ENCODE results near the gene ALPL.
A peak's percentile ranks its signal among the peaks of the same experiment; 100 is the strongest.

Gene ALPL

GRCh38 chr1:21607549-21608529, 98.6 kb downstream of the ALPL start:
- no peak overlapping the region for H3K4me3 ChIP-seq (replicated peaks; ENCODE audit: low read depth, low read length)
- peak; percentile 59 for DNase-seq (ENCODE audit: extremely low read depth, low read depth)
- TF ChIP-seq CTCF (IDR thresholded peaks at IDR 0.05; ENCODE audit: low read depth, low read length, missing control alignments) = no peak

- DNase-seq (ENCODE audit: extremely low read depth, low read depth) = no peak
- TF ChIP-seq CTCF (IDR thresholded peaks at IDR 0.05; ENCODE audit: low read depth, low read length, missing control alignments) = no peak
- H3K4me3 ChIP-seq (replicated peaks; ENCODE audit: low read depth, low read length) = no peak overlapping the region
Observed at GRCh38 chr1:21608798-21609197, 99.6 kb downstream of the ALPL start.

GRCh38 chr1:21610027-21610426, 100.8 kb downstream of the ALPL start:
- DNase-seq (ENCODE audit: extremely low read depth, low read depth) = no peak
- H3K4me3 ChIP-seq (replicated peaks; ENCODE audit: low read depth, low read length) = no peak overlapping the region
- no peak for TF ChIP-seq CTCF (IDR thresholded peaks at IDR 0.05; ENCODE audit: low read depth, low read length, missing control alignments)

- no peak for TF ChIP-seq CTCF (IDR thresholded peaks at IDR 0.05; ENCODE audit: low read depth, low read length, missing control alignments)
- DNase-seq (ENCODE audit: extremely low read depth, low read depth) = no peak
- H3K4me3 ChIP-seq (replicated peaks; ENCODE audit: low read depth, low read length) = no peak overlapping the region
Observed at GRCh38 chr1:21610989-21611785, 102.0 kb downstream of the ALPL start.

- no peak overlapping the region for H3K4me3 ChIP-seq (replicated peaks; ENCODE audit: low read depth, low read length)
- no peak for DNase-seq (ENCODE audit: extremely low read depth, low read depth)
- TF ChIP-seq CTCF (IDR thresholded peaks at IDR 0.05; ENCODE audit: low read depth, low read length, missing control alignments) = no peak
Observed at GRCh38 chr1:21612057-21612456, 102.8 kb downstream of the ALPL start.

- TF ChIP-seq CTCF (IDR thresholded peaks at IDR 0.05; ENCODE audit: low read depth, low read length, missing control alignments) = no peak
- no peak for DNase-seq (ENCODE audit: extremely low read depth, low read depth)
- no peak overlapping the region for H3K4me3 ChIP-seq (replicated peaks; ENCODE audit: low read depth, low read length)
Observed at GRCh38 chr1:21613072-21613867, 104.0 kb downstream of the ALPL start.
